Measurements from ENCODE around the gene CUBN.
A peak's percentile ranks its signal among the peaks of the same experiment; 100 is the strongest.
"Not testable (repeated sequence)": the region's sequence is repeated elsewhere in the genome, so short reads cannot be mapped to it uniquely, and the experiment has no call there.

Gene CUBN

DNA sequence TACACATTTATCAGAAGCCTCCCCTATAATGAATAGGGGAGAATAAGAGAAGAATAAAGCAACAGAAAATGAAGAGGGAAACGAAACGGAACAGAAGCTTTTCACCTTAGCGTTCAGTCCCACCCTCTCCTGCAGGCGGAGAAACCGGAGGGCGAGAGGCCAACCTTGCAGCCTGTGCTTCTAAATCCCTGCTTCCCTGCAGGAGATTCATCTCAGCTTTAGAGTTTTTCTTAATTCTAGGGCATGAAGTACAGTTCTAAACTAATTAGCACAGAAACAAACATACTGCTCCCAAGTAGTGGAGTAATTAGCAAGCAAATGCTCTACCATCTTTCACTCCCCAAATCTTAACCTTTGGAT lies 107.2 kb downstream of the CUBN start:
- DNase-seq (ENCODE audit: low read depth) = no peak
- H3K4me3 ChIP-seq (ENCODE audit: low read depth, low read length) = no peak overlapping the region
- TF ChIP-seq, protein P1, sequence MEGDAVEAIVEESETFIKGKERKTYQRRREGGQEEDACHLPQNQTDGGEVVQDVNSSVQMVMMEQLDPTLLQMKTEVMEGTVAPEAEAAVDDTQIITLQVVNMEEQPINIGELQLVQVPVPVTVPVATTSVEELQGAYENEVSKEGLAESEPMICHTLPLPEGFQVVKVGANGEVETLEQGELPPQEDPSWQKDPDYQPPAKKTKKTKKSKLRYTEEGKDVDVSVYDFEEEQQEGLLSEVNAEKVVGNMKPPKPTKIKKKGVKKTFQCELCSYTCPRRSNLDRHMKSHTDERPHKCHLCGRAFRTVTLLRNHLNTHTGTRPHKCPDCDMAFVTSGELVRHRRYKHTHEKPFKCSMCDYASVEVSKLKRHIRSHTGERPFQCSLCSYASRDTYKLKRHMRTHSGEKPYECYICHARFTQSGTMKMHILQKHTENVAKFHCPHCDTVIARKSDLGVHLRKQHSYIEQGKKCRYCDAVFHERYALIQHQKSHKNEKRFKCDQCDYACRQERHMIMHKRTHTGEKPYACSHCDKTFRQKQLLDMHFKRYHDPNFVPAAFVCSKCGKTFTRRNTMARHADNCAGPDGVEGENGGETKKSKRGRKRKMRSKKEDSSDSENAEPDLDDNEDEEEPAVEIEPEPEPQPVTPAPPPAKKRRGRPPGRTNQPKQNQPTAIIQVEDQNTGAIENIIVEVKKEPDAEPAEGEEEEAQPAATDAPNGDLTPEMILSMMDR (conservative IDR thresholded peaks at IDR 0.05; ENCODE audit: low read depth, low read length) = no peak

DNA sequence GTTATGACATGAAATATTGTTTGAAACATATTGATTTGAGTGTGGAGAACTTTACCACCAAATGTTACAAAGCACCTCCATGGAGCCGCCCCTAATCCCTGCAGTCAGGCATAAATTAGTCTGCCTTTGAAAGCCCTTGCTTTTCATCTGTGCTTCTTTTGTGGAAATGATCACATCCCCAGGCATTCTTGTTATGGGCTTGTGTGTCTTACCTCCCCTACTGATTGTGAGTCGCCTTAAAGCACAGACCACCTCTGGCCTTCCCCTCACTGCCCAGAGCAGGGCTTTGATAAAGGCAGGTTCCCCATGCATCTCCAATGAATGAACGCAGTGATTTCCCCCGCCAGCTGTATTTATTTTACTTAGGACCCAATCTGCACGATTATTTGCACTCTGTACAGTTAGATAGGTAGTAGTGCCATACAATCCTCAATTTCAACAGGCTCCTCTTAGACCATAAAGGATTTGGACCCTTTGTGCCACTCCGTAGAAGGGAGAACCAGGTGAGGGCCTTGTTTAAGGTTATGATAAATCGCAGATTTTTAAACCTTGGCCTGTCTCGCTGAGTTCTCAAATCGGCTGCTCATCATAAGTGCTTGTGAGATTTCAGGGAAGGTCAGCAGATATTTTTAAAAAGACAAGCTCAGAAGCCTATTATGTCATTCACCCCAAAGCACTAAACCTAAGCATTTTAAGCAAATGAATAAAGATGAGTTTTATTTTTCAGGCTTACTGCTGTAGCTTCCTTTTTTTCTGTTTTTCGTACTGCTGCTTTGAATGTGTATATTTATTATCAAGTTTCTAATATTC lies 107.8 kb downstream of the CUBN start:
- TF ChIP-seq, protein P1 (conservative IDR thresholded peaks at IDR 0.05; ENCODE audit: low read depth, low read length) = no peak
- no peak overlapping the region for H3K4me3 ChIP-seq (ENCODE audit: low read depth, low read length)
- DNase-seq (ENCODE audit: low read depth) = no peak

DNA sequence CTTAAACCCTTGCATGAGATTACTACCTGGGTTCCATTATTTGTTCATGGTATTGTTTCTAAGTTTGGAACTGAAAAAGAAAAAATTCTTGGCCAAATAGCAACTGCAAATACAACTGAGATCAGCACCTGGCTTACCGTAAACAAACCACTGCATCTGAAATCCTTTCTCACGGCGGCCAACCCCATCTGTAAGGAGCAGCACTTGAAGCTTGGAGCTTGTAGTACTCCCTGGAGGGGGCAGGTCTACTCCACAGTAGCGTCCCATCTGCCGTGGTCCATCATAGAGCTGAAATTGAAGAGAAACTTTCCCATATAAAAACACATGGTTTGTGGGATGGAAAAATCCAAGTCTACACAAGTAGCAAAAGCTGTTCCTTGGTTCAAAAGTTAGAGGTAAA lies 109.9 kb downstream of the CUBN start:
- no peak overlapping the region for H3K4me3 ChIP-seq (ENCODE audit: low read depth, low read length)
- TF ChIP-seq, protein P1 (conservative IDR thresholded peaks at IDR 0.05; ENCODE audit: low read depth, low read length) = no peak
- no peak for DNase-seq (ENCODE audit: low read depth)

DNA sequence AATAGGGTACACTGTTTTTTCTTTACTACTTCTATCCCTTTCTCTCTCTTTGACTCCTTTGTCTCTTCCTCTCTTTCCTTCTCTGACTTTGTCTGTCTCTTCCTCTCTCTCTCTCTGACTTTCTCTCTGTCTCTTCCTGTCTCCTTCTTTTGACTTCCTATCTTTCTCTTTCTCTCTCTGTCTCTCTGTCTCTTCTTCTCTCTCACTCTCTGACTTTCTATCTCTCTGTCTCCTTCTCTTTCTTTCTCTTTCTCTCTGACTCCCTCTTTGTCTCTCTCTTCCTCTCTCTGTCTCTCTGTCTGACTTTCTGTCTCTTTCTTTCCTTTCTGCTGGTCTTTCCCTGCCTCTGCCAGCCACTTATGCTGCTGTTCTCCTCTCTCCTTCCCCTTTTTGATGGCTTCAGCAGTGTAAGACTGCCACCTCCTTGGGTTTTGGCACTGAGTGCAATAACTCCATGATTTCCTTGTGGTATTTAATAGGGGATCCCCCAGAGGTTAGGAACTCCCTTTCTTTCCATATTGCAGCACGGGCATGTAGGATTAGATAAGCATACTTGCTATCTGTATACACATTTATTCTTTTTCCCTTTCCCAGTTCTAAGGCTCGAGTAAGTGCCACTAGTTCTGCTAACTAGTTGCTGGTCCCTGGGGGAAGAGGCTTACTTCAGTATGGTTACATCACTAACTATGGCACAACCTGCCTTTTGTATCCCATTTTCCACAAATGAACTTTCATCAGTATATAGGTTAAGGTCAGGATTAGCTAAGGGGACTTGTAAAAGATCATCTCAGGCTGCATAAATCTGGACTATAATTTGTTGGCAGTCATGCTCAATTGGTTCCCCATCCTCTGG lies 116.3 kb downstream of the CUBN start:
- not testable (repeated sequence) for H3K4me3 ChIP-seq (ENCODE audit: low read depth, low read length); DNase-seq (ENCODE audit: low read depth)

DNA sequence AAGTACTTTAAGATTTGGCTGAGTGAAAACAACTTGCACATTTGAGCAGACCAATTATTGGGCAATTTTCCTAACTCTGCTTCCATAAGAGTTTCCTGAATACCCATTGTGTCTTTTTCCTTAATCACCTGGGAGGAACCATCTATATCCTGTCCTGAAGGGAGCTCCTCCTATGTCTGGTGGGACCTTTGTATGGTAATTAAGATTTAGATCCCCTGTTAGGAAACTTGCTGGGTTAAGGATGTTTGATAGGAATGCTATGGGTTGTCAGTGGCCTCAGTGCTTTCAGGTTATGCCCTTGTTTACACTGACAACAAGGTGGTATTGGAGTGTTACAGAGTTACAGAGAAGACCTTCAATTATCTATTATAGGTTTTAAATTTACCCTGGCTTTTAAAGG lies 116.9 kb downstream of the CUBN start:
- H3K4me3 ChIP-seq (ENCODE audit: low read depth, low read length); DNase-seq (ENCODE audit: low read depth): not testable (repeated sequence)

DNA sequence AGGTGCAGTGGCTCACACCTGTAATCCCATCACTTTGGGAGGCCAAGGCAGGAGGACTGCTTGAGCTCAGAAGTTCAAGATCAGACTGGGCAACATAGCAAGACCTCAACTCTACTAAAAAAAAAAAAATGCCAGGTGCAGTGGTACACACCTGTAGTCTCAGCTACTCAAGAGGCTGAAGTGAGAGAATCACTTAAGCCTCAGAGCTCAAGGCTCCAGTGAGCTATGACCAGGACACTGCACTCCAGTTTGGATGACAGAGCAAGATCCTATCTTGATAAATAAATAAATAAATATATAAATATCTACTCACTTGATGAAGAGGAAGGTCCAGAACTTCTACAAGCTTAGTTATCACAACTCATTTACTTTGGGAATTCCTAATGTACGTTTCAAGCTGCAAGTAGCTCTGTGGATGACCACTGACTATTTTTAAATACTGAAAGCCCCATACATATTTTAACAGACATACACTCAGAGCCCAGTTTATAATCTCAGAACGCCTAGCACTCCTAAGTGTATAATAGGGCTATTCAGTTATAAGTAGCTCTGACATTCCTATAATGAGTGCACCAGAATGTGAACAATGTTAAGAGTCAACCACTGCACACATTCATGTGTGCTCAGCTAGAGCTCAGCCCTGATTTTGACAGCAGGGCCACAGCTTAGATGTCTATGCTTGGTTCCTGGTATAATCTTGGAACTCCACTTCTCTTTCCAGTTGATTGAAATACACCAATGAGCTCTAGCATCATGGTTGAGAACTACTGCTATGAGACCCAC lies 119.1 kb downstream of the CUBN start:
- TF ChIP-seq, protein P1 (conservative IDR thresholded peaks at IDR 0.05; ENCODE audit: low read depth, low read length) = no peak
- DNase-seq (ENCODE audit: low read depth) = no peak
- no peak overlapping the region for H3K4me3 ChIP-seq (ENCODE audit: low read depth, low read length)

DNA sequence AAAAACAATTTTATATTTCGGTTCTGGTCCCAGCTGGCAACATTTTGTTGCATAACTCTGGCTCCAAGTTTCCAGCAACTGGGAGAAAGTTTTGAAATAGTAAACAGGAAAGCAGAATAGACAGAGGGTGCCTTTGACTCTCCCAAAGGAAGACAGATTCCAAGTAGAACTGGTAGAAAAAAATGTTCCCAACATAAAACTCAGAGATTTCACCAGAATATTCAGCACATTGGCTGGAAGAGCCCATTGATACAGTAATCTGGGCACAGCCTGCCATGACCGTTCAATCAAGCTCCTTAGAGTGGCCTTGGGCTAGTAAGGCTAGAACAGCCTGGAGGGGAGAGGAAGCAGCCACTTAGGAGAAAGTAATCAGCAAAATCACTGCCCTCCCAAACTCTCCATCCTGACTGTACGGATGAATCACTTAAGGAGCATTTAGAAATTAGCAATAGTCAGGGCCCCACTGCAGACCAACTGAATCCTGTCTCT lies 120.4 kb downstream of the CUBN start:
- no peak overlapping the region for H3K4me3 ChIP-seq (ENCODE audit: low read depth, low read length)
- TF ChIP-seq, protein P1 (conservative IDR thresholded peaks at IDR 0.05; ENCODE audit: low read depth, low read length) = no peak
- peak; percentile 57 for DNase-seq (ENCODE audit: low read depth)

Measured in choroid plexus epithelial cell (primary cell).